ENCODE data around the gene DNAI1.

DNAI1 gene

DNA sequence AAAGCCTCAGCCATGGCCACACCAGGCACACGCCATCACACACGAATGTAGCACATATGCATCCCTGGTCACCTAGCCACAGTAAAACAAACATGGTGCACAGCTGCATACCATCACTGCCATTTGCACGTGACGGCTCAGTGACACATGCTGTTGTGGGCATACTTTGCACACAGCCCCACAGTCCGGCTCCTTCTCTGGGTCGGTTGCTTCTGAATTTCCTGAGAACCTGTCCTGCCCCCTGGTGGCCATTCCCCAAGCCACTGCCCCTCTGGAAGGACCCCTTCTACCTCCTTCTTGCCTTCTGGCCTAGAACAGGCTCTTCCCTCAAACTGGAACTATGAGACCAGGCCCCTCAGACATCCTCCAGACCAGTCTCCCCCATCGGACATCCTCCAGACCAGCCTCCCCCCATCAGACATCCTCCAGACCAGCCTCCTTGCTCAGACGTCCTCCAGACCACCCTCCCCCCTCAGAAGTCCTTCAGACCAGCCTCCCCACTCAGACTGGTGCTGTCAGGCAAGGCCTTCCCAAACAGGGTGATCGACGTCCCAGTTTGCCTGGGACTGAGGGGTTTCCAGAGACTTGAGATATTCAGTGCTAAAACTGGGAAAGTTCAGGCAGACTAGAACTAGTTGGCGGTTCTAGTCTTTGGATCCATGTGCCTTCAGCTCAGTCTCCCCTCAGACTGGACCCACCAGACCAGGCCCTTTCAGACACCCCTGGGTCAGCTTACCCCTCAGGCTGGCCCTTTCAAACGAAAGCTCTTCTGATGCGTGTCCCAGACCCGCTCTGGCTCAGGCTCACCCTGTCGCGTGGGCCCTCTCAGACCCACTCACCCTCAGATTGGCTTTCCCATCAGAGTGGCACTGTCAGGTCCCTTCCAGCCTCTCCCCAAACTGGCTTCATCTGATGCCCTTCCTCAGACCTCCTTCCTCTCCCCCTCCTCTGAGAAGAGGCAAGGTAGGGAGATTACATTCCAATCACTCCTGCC is 88.5 kb downstream of the DNAI1 start:
- DNase-seq, result no peak

DNA sequence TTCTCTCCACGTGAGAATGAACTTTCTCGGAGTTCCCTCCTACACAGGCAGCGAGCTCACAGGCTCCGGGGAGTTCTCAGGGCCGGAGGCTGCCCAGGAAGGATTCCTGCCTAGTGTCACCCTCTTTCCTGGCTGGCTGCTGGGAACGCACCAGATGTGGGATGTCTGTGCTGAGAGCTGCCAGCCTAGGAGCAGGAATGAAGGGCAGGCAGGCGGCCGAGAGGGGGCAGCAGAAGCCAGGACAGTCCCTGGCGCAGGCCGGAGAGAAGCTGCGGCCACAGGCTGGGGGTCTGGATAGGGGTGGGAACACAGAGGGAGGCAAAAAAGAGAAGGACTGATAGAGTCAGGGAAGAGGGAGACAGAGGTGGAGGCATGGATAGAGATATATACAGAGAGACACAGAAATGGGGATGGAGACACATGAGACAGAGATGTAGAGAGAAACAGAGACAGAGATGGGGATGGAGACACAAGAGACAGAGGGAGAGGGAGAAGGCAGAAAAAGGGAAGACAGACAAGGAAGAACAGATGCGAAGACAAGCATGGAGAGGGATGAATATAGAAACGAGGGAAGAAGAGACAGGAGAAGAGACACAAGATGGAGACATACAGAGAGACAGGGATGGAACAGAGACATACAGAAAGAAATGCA is 89.5 kb downstream of the DNAI1 start:
- no peak for DNase-seq

DNA sequence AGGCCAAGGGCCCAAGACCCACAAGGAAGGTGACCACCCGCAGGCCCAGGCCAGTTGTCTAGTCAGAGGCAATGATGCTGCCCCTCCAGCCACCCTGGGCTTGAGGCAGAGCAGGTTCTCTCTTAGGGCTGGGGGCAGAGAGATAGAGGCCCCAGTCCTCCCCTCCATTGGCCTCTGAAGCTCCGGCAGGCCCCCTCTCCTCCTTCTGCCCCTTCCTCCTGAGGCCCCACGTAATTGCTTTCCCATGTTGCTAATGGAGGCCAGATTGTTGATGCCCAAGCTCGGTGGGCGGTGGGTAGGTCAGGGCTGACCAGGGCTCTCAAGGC is 90.8 kb downstream of the DNAI1 start:
- no peak for DNase-seq

DNA sequence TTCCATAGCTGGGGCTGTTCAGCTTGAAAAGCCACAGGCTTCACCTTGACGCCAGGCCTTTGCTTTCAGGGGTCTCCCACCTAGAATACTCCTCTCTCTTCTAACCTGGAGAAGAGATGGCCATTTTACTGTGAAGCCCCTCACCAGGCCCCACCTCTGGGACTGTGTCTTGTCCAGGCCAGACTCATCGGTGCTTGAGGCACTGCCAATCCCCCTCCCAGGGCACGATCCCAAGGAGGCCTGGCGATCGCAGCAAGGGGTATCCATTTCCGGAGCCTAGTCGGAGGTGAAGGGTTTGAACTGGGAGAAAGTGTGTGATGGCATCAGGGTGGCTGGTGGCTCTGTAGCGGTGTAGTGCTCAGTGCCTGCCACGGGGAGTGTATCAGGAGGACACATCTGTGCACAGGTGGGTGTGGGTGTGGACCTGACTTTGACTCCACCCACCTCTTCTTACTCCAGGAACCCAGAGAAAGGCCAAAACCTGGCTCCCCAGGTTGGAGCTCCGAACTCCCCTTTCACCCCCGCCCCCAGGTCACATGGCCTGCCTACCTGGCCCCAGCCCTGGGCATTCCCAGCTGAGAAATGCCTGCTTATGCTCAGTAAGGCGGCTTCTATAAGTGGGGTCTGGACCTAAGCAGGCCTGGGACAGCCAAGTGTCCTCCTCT is 91.5 kb downstream of the DNAI1 start:
- DNase-seq, result no peak

DNA sequence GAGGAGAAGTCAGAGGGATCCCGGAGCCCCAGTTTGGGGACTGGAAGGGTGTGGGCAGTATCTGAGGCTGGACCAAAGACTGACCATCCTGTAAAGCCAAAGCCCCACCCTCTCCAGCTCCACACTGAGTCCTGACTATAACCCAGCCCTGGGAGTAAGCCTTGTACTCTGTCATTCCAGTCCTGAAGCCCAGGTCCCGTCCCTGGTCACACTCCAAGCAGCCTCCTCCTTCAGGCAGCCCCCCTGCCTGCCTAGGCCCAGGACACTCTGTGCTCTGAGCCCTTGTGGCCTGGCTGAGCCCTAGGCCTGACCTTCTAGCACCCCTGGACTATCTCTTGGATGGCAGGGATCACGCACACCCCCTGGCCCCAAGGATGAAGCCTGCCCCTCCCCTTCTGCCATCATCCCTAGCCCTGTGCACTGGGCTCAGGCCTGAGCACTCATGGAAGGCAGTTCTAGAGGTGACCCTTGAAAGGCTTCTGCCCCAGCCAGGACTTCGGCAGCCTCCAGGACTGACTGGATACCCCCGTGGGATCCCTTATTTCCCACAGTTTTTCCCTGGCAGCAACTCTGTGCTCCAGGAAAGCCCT is 92.2 kb downstream of the DNAI1 start:
- no peak for DNase-seq

DNA sequence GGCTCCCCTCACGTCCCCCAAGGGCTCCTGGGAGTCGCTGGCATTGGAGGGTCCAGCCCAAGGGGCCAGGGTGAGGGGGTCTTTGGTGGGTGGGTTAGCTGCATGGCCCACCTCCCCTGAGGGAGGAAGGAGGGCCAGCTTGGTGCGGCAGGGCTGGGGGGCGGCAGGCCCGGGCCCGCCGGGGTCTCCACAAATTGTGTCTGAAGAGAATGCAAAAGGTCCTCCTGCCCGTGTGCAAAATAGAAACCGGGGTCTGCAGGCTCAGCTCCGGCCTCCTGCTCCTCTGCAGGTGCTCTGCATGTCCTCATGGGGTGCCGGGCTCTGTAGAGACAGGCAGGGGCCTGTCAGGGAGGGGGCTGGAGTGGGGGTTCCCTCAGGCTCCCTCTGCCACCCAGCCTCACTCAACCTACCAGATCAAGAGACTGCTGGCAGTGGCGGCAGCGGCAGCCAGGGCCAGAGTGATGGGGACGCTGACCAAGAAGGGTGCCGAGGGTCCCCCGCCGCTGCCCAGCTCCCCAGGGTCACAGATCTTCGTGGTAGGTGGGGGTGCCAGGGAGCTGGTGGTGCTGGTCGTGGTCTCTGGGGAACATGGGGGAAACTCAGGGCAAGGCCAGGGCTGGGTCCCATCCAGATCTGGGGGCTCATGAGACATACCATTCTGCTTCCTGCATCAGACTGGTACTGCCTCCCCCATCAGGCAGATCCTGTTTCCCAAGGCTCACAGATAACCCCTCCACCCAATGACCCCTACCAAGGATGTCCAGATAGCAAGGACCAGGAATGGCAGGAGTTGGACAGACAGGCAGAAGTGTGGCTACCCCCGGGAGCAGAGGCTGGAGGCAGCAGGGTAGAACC is 93.4 kb downstream of the DNAI1 start:
- DNase-seq, result no peak

DNA sequence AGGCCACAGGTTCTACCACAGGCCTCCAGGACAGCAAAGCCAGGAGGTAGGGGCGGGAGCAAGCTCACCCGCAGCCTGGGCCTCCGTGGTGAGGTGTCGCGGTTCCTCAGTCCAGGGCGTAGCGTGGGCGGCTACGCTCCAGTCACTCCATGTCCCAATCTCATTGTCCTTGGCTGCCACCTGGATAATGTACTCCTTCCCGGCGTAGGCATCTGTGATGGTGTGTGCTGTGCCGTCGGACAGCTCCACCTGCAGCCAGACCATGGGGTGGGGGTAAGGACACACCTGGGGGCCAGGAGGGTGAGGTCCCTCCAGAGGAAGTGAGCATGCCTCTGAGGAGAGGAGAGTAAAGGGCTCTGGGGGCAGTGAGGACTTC is 94.0 kb downstream of the DNAI1 start:
- no peak for DNase-seq

DNA sequence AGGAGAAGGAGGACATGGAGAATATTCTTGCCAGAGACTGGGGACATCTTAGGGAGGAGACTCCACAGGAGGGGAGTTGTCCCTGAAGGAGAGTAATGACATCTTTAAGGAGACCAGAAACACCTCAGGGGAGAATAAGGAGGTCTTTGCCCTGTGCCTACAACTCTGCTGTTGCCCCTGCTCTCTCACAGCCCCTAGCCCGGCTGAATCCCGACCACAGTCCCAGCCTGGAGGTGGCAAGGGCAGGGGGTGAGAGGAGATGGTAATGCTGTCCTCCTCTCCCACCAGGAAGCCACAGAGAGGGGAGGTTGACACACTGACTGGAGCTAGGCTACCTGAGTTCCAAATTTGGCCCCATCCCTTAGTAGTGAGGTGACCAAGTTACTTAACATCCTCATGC is 94.4 kb downstream of the DNAI1 start:
- no peak for DNase-seq

DNA sequence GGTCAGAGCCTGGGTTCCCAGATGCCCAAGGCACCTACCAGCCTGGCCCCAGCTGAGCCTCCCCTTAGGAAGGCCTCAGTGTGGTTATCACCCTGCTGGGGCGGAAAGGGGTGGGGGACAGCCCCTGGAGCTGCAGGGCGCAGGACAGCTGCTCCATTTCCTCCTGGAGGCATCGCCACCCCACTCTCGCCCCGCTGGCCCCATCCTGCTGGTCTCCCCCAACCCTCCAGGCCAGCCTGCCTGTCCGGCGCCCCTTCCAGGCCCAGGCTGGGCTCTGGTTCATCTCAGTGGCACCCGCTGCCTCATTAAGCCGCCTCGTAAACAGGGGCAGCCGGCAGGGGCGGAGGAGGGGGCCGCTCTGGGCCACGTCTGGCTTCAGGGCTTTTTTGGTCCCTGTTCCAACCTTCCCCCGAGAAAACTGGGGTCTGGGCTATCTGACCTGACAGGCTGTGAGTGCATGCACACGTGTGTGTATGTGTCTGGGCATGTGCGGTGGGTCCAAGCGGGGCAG is 95.0 kb downstream of the DNAI1 start:
- no peak for DNase-seq

DNA sequence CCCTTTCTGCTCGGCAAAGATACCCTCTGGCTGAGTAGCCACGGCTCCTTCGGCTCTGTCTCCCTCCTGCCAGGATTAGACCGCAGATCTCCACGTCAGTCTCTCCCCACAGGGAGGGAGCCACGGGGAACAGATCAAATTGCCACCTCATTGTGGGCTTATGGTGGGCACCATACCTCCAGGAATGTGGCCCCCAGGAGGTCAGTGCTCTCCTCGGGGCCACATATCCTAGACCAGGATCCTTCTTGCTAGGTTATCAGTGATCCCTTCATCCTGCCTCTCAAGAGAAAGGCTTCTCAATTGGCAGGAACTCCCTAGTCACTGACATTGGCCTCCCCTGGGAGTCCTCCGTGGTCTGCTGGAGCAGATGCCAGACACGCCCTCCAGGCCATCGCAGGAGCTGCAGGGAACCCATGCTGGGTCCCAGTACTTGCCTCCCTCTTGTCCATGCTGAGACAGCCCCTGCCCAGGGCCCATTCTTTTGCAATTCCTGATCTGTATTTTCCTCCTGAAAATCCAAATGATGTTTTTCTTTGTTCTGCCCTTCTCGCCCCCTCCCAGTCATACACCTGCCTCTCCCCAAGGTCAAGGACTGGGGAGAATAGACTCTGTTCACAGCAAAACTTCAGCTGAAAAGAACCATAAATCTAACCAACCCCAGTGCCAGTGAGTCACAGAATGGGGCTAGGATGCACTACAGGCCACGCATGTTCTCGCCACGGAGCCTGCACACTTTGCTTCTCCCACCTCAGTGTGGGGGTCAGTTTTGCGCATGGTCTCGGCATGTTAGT is 95.8 kb downstream of the DNAI1 start:
- DNase-seq, result peak; percentile 48

DNA sequence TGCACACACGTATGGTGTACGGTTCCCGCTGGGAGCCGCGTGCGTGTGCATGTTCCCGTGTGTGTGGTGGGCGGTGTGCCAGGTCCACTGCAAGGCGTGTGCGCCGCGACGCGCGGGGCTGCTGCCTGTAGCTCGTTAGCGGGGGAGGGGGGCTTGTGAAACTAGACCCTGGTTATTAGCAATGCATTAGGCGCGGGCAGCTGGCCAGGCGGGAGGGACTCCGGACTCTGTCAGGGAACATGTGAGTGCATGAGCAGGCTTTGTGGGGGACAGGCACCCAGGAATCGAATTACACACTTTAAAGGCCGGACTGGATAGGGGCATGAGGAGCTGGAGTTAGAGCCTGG is 96.4 kb downstream of the DNAI1 start:
- no peak for DNase-seq

DNA sequence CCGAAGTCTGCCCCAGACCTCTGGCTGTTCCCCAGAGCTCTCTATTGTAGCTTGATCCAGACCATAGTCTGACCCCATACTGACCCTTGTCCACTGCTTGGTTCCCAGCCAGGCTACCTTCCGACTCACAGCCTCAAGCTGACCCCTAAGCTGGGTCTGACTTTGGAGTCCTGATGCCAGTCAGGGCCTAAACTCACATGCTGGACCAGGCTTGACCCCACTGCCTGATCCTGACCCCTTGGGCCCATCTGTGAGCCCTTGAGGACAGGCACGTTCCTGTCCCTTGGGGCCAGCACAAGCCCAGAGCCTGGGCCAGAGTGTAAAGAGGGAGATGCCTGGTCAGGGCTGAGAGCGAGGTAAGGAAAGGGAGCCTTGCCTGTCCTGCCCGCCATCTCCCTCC is 96.9 kb downstream of the DNAI1 start:
- no peak for DNase-seq

DNA sequence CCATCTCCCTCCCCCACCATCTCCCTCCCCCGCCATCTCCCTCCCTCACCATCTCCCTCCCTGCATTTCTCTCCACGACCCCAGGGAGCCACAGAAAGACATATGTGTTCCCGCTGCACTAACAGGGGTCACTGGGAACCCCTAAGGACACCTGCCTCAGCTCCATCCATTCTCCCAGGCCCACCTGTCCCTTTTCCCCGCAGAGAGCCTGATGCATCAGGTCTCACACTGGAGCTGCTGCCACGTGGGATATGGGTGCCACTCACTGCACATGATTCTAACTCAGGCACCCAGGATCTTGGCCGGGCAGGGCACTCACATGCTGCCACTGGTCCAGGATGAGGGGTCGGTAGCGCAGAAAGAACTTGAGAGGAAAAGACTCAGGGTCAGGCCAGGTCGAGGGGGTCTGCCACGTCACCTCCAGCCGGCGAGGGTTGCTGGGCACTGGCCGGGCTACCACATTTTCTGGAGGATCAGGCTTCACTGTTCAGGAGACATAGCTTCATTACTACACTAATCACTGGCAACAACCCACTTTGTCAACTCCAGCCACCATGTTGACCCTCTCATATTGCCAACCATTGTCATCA is 97.4 kb downstream of the DNAI1 start:
- DNase-seq, result no peak

DNA sequence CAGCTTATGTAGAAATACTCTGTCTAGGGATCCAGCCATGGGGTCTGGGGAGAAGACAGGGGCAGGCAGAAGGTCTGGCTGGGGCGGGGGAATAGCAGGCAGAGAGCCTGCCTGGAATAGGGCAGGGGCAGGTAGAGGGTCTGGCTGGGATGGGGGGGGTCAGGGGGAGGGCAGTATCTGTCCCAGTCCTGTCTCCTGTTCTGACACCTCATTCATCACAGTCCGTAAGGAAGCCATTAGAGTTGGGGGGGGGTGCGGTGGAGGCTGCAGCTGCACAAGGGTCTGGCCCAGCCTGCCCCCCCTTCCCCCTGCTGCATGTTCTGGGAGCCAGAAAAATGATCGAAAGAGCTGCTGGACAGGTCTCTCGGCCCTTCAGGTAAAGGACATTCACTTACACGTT is 98.3 kb downstream of the DNAI1 start:
- DNase-seq, result no peak

DNA sequence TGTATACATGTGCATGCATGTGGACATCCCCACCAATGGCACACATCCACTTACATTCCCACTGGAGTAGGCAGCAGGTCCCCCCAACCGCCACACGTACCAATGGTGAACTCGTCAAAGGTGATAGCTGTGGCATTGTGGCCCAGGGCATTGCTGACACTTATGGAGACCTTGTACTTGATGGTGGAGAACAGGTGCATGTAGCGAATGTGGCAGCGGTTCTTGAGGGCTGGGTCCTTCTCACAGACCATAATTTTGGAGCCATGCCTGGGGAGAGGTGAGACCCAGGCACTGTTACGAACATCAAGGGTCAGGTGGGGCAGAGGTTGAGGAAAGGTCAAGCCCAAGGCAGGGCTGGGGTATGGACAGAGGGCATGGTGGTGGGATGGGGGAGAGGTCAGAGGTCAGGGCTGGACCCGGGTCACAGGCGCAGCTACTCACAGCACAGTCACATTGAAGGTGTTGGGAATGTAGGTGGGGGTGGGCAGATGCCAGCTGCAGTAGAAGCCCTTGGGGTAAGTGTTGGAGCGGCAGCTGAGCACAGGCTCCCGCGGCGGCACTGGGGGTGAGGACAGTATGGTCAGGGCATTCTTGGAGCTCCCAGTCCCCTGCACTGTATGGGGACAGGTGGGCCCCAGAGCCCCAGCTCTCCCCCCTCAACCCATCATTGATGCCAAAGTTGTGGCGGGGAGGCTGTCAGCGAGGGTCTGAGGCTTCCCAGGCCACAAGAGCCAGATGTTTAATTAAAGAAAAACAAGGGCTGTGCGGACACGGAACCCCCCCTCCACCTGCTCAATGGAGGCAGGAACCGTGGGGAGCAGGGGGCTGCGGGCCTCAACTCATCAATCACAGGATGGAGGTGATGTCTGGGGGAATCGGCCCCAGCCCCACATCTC is 99.1 kb downstream of the DNAI1 start:
- DNase-seq, result no peak

DNA sequence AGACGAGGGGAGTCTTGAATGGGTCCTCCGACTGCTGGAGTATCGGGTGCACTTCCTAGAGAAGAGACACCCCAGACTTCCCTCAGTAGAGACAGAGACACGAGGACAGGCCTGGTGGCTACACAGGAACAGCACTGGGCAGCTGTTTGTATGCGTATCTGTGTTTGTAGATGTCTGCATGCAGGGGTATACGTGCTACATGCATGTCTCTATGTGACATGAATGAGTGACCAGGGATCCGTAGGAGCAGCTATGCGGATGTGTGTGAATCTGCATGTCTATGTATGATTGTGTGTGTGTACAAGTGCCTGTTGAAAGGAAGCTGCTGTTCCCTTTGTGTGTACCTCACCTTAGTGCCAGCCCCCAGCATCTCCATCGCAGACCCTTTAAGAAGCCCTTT is 99.8 kb downstream of the DNAI1 start:
- DNase-seq, result no peak

DNA sequence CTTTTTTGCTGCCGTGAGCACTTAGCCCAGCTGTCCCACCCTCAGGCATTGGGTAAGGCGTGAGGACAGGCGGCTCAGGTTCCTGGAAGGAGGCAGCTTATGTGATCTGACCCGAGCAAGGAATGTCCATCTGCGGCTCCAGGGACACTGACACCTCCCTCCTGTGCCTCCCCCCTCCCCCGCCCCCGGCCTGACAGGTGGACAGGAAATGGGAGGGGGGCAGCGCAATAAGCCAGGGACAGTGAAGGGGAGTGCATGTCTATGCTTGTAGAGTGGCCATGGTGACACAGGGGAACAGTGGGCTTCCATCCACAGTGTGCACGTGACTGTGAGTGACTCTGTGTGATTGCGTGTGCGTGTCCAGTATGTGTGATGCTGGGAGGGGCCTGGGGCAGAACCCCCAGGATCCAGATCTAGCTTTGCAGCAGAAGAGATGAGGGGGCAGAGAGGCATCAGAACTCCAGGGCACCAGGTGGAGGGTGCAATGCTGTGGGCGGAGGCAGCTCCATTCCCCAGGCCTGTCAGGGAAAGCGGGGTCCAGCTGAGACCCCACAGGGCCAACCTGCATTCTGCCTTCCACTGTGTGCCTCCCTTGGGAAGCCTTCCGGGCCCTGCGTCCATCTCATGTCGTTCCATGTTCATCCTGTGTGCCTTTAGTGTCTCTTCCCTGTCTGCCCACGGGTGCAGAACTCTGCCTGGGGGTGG is 100.5 kb downstream of the DNAI1 start:
- DNase-seq, result no peak

DNA sequence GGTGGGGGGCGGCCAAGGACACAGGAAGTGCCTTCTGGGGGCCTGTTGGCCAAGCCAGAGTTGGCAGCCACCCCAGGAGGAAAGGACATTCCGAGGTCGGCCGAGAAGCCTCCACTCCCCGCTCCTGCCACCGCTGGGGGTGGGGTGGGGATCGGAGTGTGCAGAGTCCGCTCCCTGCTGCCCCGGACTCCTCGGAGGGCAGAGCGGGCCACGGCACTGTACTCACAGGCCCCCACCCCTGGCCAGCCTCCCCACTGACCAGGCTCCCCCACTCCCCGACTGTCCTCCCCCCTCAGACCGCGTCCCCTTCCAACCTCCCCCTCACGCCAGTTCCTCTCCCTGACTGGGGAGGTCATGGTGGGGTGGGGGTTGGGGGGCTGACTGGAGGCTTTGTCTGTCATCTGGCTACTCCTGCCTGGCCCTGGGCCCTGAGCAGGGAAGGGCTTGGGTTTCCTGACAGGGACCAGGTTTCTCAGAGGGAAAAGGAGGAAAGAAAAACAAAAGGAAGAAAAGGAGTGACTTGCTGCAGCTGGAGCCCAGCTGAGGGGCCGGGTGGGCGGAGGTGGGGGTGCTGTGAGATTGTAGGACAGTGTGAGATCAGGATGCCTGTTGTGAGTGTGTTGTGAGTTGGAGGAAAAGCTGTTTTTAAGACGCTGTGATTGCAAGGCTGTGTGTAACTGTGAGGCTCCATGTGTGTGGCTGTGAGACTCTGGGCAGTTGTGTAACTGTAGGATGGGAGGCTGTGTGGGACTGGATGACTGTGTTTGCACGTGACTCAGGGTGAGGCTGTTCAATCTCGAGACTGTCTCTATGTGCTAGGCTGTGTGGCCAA is 101.2 kb downstream of the DNAI1 start:
- DNase-seq, result no peak
